HepG2 (cell line): ENCODE results near the gene CRYM. TPM values are rescaled to one million over a fixed set of nuclear protein-coding genes. Genes with fewer than 3 reads are reported as not detected.
A peak's percentile ranks its signal among the peaks of the same experiment; 100 is the strongest.

Experiments used
- AHDC1 ChIP-seq: sonication (generic); formaldehyde crosslinking; IDR thresholded peaks from 2 replicates; pipeline ENCODE4 v1.5.1; 2020; ENCODE audit warnings: mild to moderate bottlenecking, missing genetic modification reagents, borderline replicate concordance
- HDAC2 ChIP-seq: sonication (generic); formaldehyde crosslinking; IDR thresholded peaks from 2 replicates; pipeline ENCODE4 v1.4.0; 2020; ENCODE audit warnings: missing genetic modification reagents
- HNRNPLL ChIP-seq: fragments of 200-400 bp; formaldehyde crosslinking; IDR thresholded peaks from 2 replicates; pipeline ENCODE4 v1.6.1; 2017; ENCODE audit warnings: mild to moderate bottlenecking, low read depth, low read length; ENCODE audit not compliant: poor library complexity, severe bottlenecking
- HOXA3 ChIP-seq: sonication (generic); formaldehyde crosslinking; IDR thresholded peaks from 2 replicates; pipeline ENCODE4 v1.5.0; 2020; ENCODE audit warnings: missing genetic modification reagents
- MTERF4 ChIP-seq: sonication (generic); formaldehyde crosslinking; IDR thresholded peaks from 2 replicates; pipeline ENCODE4 v1.8.0; 2023; ENCODE audit warnings: mild to moderate bottlenecking, missing genetic modification reagents
- PAXIP1 ChIP-seq: sonication (generic); formaldehyde crosslinking; conservative IDR thresholded peaks from 2 replicates; pipeline ENCODE4 v1.4.0; 2020; ENCODE audit warnings: mild to moderate bottlenecking, missing genetic modification reagents, moderate library complexity
- POLR2A ChIP-seq, 2 experiments: IDR thresholded peaks; 2 replicates each; pipeline ENCODE4 v1.6.1; 2011; ENCODE audit warnings: low read depth in 2 of 2, low read length in 2 of 2, mild to moderate bottlenecking in 1 of 2, moderate library complexity in 1 of 2; ENCODE audit not compliant: insufficient read depth in 1 of 2
- TBL1XR1 ChIP-seq: fragments of 150-350 bp; IDR thresholded peaks from 2 replicates; pipeline ENCODE4 v1.6.1; 2014; ENCODE audit warnings: borderline replicate concordance, low read length; ENCODE audit not compliant: partially characterized antibody
- ZEB1 ChIP-seq: IDR thresholded peaks from 2 replicates; pipeline ENCODE4 v1.6.1; 2012; ENCODE audit warnings: mild to moderate bottlenecking, low read depth, inconsistent platforms; ENCODE audit not compliant: insufficient replicate concordance
- ZFX ChIP-seq: sonication (generic); formaldehyde crosslinking; IDR thresholded peaks from 2 replicates; pipeline ENCODE4 v1.4.0; 2020; ENCODE audit warnings: mild to moderate bottlenecking, low read depth, missing genetic modification reagents, moderate library complexity
- ZNF12 ChIP-seq: sonication (generic); formaldehyde crosslinking; IDR thresholded peaks from 2 replicates; pipeline ENCODE4 v1.5.0; 2020; ENCODE audit warnings: missing genetic modification reagents
- ZNF225 ChIP-seq: sonication (generic); formaldehyde crosslinking; IDR thresholded peaks from 2 replicates; pipeline ENCODE4 v1.4.0; 2020; ENCODE audit warnings: mild to moderate bottlenecking, missing genetic modification reagents
- ZNF605 ChIP-seq: sonication (generic); formaldehyde crosslinking; IDR thresholded peaks from 2 replicates; pipeline ENCODE4 v1.8.0; 2022; ENCODE audit warnings: mild to moderate bottlenecking, missing genetic modification reagents
- ZSCAN30 ChIP-seq: sonication (generic); formaldehyde crosslinking; IDR thresholded peaks from 2 replicates; pipeline ENCODE4 v1.5.0; 2020; ENCODE audit warnings: mild to moderate bottlenecking, missing genetic modification reagents
- polyA plus RNA-seq, 8 experiments: library from polyadenylated mRNA; depleted of rRNA in 3 of 8; stranded (reverse) in 7 of 8; unstranded in 1 of 8; fragments of >200 nt; fragmentation: Illumina TruSeq in 4 of 8; extraction: Trizol in 4 of 8; gene quantifications; 2 replicates each; pipeline versions ENCODE4 v1.2.1 to v1.2.3, GENCODE V29; 2011 to 2016; ENCODE audit warnings: low read depth in 4 of 8, missing spikeins in 1 of 8, mixed read lengths in 1 of 8; ENCODE audit not compliant: insufficient read depth in 1 of 8
- total RNA-seq, 5 experiments: library from RNA; depleted of rRNA; stranded (reverse); fragments of >200 nt; fragmentation: Illumina TruSeq; extraction: Trizol; gene quantifications; 2 replicates each; pipeline ENCODE4 v1.2.3, GENCODE V29; 2016; ENCODE audit warnings: low read depth in 1 of 5

CRYM gene
- total and polyA plus RNA-seq, 2 of the 13 experiments (the other 11 are each of a cell fraction or from before 2014, with no cell fraction given): 1.9 to 2.2 TPM

- TF ChIP-seq PAXIP1 (CRISPR knock-in tag) (no peak; the same call in 1 of the 2 replicates), HDAC2 (0 out of 2 replicates have a peak, but pooled peaks have one; percentile 12), ZSCAN30 (CRISPR knock-in tag) (no peak), HNRNPLL (no peak), ZEB1 (no peak), ZNF12 (no peak), ZFX (CRISPR knock-in tag) (peak; percentile 34; the same call in 1 of the 2 replicates), ZNF225 (CRISPR knock-in tag) (no peak), POLR2A (IDR thresholded peaks at IDR 0.05; ENCODE audit: insufficient read depth in 1 of 2, low read depth in 2 of 2, low read length in 2 of 2) (no peak), MTERF4 (no peak), TBL1XR1 (no peak), ZNF605 (CRISPR knock-in tag) (no peak), HOXA3 (CRISPR knock-in tag) (peak; percentile 29; the same call in 1 of the 2 replicates), AHDC1 (CRISPR knock-in tag) (no peak)
These were observed 55.4 kb downstream of the CRYM start (continued) for GRCh38 chr16:21222495-21223337.
